G401 (cell line): ENCODE data around the gene BRPF1. TPM values are rescaled to one million over a fixed set of nuclear protein-coding genes. Genes with fewer than 3 reads are reported as not detected.
A peak's percentile ranks its signal among the peaks of the same experiment; 100 is the strongest.

Experiments used
- DNase-seq: peaks from one replicate; pipeline ENCODE4 v3.0.0-alpha.2; 2015; ENCODE audit warnings: low spot score
- in situ Hi-C: cut with HindIII; loops from 2 replicates; pipeline ENCODE4 v1.10.0; 2016; ENCODE audit warnings: low sequenced_read_pairs, mixed read lengths
- total RNA-seq: library from RNA; depleted of rRNA; stranded (reverse); fragments of >200 nt; shearing (Covaris generic); gene quantifications from 2 replicates; pipeline ENCODE4 v1.2.3, GENCODE V29; 2014

BRPF1 gene
- total RNA-seq, 1 experiment from 2014 or later: 23.7 TPM

DNA sequence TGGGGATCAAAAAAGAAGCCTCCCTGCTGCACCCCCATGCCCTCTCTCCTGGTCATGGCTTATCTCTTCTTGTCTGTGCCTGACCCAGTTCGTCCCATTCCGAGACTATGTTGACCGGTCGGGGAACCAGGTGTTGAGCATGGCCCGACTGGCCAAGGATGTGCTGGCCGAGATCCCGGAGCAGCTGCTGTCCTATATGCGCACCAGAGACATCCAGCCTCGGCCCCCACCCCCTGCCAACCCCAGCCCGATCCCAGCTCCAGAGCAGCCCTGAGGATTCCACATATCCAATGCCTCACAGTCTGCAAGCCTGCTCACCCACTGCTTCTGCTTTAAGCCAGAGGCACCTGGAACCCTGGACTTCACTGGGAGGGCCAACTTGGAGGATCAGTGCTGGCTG is 2.1 kb upstream of the BRPF1 start:
- in situ Hi-C loops: no loop called here

DNA sequence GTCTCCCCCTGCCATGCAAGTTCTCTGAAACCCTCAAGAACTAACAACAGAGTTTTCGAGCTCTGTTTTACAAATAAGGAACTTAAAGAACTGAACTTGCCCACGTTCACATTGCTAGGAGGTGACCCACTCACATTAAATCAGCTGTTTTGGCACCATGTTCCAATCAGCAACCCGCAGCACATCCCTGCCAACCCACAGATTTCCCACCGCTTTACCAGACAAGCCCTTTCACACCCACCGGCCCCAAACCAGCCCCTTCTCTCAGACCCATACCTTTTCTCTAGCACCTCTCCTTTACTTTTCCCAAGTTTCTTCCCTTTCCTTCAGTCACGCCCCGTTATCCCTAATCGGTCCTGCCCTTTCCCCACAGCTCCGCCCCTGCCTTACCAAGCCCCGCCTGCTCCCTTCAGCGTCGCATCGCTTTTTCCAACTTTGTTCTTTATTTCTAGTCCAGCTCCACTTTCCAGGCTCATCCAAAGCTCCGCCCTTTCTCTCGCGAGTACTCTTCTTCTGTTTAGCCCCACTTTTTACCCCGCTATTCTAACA is 804 bp upstream of the BRPF1 start:
- DNase-seq: no peak
- in situ Hi-C loops: no loop called here

More for the DNA sequence above, 2.1 kb upstream of the BRPF1 start:
- no peak for DNase-seq

DNA sequence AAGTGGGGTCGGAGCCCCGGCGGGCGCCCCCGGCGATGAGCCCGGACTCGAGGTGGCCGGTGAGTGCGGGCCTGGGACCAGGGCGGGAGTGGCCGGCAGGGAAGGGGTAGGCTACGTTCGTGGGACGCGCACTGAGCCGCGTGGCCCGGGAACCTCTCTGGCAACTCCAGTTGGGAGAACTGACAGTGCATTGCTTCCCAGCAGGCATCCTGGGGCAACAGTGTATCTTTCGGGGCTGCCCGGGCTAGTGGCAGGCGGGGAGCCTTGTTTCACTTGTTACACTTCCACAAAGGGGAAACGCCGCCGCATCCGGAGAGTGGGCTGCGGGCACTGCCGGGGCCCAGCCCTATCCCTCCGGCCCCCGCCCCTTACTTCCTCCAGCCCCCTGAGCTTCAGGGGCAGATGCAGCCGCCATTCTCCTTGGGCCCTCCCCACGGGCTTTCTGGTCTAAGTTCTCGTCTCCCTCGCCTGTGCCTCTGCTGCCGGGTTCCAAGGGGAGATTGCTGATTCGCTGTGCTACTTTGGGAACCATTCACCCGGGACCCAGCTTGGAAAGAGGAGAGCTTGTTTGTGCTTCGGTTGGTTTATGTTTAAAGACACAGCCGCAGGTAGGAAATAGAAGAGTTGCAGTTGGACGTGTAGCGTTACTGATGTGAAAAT is 675 bp downstream of the BRPF1 start:
- in situ Hi-C loops: no loop called here
- DNase-seq: no peak

DNA sequence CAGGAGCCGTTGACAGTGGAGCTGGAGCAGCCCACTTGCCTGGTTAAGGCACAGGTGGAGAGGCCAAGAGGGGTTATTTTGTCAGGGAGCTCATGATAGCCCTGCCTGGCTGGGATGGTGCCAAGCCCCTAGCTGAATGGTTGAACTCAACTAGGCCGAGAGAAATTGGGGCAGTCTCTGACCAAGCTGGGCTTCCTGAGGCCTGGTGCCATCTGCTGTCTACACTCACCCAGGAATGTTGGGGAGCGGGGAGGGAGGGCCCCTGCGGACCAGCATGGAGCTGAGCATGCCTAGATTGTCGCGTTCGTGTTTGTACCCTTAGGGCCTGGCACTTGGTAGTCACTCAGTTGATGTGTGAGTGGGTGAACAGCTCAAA is 1.2 kb downstream of the BRPF1 start:
- peak; percentile 48 for DNase-seq
- in situ Hi-C loops: no loop called here

DNA sequence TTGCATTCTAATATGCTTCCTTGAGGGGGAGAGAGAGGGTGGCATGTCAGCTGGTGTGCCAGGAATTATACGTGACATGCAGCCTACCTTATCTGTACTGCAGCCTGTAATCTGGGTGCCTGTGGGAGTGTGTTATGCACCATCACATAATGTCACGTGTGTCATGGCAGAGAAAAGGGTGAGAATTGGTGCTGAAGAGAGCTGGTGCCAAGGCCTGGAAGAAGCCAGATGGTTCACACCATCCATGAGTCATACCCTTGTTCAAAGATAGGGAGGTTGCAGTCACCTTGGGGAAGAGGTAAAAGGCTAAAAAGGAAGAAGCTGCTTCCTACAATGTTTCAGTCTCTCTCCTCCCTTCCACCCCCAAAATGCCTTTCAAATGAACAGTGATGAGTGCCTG is 5.3 kb downstream of the BRPF1 start:
- DNase-seq: peak; percentile 21
- in situ Hi-C loops: no loop called here

DNA sequence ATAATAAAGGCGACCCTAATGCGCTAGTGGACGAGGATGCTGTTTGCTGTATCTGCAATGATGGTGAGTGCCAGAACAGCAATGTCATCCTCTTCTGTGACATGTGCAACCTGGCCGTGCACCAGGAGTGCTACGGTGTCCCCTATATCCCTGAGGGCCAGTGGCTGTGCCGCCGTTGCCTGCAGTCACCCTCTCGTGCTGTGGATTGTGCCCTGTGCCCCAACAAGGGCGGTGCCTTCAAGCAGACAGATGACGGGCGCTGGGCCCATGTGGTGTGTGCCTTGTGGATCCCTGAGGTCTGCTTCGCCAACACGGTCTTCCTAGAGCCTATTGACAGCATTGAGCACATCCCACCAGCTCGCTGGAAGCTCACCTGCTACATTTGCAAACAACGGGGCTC is 7.6 kb downstream of the BRPF1 start:
- in situ Hi-C loops: no loop called here
- DNase-seq: no peak

DNA sequence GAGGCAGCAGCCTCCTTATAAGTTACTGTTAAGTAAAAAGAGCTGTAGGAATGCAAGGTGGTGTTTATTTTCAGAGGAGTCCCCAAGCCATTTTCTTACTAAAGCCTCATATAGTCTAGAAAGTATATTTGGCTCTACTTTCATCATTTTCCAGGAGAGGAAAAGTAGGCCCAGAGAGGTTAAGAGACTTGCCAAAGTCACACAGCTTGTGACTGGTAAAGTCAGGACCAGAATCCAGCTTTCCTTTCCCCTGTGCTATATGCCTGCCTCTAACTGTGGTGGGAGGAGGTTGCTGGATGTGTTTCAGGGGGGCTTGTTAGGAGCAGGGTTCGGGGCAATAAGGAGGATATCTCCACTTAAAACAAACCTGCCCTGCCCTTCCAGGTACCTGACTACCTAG is 11.0 kb downstream of the BRPF1 start:
- in situ Hi-C loops: no loop called here
- DNase-seq: no peak

DNA sequence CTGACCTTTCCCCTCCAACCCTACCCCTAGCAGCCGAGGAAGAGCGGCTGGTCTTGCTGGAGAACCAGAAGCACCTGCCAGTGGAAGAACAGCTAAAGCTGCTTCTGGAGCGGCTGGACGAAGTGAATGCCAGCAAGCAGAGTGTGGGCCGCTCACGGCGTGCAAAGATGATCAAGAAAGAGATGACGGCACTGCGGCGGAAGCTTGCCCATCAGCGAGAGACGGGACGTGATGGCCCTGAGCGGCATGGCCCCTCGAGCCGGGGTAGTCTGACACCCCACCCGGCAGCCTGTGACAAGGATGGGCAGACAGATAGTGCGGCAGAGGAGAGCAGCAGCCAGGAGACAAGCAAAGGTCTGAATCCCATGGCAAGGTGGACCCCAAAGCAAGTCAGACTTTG is 12.0 kb downstream of the BRPF1 start:
- no peak for DNase-seq
- in situ Hi-C loops: no loop called here

DNA sequence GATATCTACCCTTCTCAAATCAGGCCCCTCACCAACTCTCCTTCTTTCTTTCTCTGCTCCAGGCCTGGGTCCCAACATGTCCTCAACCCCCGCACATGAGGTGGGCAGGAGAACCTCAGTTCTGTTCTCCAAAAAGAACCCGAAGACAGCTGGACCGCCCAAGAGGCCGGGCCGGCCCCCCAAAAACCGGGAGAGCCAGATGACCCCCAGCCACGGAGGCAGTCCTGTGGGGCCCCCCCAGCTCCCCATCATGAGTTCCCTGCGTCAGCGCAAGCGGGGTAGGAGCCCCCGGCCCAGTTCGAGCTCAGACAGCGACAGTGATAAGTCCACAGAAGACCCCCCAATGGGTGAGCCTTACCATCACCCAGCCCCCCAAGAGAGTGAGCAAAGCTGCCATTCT is 12.6 kb downstream of the BRPF1 start:
- no peak for DNase-seq
- in situ Hi-C loops: no loop called here

DNA sequence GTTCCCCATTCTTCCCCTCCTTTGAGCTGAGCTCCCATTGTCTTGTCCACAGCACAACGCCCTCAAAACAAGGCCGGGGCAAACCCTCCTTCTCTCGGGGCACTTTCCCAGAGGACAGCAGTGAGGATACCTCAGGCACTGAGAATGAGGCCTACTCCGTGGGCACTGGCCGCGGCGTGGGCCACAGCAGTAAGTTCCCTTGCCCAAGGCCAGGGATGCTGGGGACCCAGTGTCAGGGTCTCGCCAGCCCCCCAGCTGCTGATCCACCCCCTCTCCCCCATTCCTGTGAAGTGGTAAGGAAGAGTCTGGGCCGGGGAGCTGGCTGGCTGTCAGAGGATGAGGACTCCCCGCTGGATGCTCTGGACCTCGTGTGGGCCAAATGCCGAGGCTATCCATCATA is 14.0 kb downstream of the BRPF1 start:
- DNase-seq: no peak
- in situ Hi-C loops: no loop called here

DNA sequence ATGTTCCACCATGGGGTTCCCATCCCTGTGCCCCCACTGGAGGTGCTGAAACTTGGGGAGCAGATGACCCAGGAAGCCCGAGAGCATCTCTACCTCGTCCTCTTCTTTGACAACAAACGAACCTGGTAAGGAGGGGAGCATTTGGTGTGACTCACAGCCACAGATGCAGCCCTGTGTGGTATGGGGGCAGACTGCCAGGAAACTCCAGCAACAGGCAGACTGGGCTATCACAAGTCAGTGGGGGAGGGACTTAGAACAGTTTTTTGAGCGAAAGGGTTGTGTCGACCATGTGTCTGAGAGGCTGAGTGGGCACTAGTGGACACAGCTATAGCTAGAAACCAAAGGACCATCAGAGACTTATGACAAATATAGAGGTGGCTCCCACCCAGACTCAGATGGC is 14.8 kb downstream of the BRPF1 start:
- in situ Hi-C loops: no loop called here
- no peak for DNase-seq

DNA sequence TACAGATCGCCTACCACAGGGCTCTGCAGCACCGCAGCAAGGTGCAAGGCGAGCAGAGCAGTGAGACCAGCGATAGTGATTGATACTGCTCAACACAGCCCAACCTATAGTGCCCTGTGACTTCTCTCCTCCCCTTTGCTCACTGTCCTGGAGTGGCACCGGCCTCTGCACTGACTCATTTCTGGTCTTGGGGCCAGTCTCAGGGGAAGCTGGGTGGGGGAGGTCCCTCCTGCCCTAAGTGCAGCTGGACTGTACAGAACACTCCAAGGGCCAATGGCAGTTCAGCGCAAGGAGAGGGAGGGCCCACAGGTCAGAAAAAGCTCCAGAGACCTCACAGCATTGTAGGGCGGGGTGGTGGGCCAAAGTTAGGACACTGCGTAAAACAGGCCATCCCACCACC is 15.7 kb downstream of the BRPF1 start:
- in situ Hi-C loops: no loop called here
- DNase-seq: no peak

DNA sequence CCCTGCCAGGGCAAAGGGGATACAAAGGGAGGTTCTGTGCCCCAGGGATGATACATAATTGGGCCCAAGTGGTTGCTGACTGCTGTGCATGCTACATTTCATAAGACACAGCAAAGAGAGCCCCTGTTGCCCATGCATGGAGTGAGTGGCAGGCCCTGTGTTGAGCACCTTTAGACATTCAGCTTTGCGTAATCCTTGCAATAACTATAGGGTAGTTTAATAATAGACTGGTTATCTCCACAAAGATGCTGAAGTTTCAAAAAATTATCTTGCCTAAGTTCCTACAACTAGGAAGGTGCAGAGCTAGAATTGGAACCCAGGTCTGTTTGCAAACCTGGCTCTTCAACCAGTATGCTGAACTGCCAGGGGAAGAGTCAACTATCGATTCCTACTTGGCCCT is 16.5 kb downstream of the BRPF1 start:
- no peak for DNase-seq
- in situ Hi-C loops: no loop called here

DNA sequence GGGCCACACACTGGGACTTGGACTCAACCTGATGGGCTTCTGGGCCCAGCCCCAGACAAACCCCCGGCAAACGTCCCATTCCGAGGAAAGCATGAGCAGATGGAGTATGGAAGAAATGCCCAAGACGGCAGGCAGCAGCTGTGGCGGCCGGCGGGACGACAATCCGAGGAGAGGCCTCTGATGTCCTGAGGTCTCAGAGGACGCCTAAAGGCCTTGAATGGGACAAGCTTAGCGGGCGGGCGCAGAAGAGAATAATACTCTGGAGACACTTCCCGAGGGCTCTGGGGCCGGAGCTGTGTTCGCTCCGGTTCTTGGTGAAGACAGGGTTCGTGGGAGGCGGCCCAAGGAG is 17.7 kb downstream of the BRPF1 start:
- DNase-seq: no peak
- in situ Hi-C loops: no loop called here

DNA sequence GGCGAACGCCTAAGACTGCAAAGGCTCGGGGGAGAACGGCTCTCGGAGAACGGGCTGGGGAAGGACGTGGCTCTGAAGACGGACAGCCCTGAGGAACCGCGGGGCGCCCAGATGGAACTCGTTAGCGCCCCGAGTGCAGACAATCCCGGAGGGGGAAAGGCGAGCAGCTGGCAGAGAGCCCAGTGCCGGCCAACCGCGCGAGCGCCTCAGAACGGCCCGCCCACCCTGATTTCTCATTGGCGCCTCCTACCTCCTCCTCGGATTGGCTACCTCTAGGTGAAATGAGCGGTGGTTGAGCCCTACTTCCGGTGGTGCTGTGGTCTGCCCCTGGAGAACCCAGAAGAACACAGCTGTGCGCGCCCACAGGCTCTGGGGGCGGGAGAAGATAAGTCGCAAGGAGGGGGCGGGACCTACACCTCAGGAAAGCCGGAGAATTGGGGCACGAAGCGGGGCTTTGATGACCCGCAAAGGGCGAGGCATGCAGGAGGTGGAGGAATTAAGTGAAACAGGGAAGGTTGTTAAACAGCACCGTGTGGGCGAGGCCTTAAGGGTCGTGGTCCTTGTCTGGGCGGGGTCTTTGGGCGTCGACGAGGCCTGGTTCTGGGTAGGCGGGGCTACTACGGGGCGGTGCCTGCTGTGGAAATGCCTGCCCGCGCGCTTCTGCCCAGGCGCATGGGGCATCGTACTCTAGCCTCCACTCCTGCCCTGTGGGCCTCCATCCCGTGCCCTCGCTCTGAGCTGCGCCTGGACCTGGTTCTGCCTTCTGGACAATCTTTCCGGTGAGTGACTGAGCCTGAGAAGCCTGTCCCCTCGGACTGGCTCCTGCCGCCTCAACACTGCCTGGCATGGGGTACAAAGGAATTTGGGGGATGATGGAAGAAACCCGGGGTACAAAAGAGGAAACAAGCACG is 18.4 kb downstream of the BRPF1 start, which contains the start of gene OGG1:
OGG1 (plus strand) TSS at position 308 of the 911 bp plus-strand sequence; CDS start at position 643, 335 bp downstream.
- in situ Hi-C loops: no loop called here
- peak; percentile 97 for DNase-seq

DNA sequence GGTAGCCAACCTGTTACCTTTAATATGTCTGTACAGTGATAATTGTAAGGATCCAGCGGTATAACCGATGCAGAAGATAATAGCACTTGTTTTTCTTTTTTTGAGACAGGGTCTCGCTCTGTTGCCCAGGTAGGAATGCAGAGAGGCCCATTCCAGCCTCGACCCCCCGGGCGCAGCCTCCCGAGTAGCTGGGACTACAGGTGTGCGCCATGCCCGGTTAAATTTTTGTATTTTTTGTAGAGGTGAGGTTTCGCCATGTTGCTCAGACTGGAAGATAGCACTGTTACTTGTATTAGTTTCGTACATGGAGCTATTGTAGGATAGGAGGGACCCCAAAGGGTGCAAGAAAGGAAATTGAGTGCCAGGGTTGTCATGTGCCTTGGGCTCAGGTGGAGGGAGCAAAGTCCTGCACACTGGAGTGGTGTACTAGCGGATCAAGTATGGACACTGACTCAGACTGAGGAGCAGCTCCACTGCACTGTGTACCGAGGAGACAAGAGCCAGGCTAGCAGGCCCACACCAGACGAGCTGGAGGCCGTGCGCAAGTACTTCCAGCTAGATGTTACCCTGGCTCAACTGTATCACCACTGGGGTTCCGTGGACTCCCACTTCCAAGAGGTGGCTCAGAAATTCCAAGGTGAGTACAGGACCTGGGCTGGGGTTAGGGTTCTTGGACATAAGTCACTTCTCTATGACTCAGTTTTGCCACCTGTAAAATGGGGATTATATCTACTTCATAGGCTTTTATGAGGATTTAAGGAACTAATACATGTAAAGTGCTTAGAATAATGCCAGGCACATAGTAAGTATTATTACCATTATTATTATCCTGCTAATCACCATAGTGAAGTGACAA is 19.2 kb downstream of the BRPF1 start:
- in situ Hi-C loops: no loop called here

DNA sequence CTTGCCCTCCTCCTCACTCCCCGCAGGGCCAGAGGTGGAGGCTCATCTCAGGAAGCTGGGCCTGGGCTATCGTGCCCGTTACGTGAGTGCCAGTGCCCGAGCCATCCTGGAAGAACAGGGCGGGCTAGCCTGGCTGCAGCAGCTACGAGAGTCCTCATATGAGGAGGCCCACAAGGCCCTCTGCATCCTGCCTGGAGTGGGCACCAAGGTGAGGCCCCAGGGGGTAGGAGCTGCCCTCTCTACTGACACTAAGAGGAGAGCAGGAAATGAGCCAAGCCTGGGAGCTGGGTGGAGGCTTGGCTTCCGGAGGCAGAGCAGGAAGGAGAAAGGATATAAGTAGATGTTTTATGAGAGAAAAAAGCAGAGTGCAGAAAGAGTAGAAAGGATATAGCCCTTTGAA is 23.1 kb downstream of the BRPF1 start:
- no peak for DNase-seq
- in situ Hi-C loops: no loop called here

More for the DNA sequence above, 19.2 kb downstream of the BRPF1 start:
- DNase-seq: no peak

DNA sequence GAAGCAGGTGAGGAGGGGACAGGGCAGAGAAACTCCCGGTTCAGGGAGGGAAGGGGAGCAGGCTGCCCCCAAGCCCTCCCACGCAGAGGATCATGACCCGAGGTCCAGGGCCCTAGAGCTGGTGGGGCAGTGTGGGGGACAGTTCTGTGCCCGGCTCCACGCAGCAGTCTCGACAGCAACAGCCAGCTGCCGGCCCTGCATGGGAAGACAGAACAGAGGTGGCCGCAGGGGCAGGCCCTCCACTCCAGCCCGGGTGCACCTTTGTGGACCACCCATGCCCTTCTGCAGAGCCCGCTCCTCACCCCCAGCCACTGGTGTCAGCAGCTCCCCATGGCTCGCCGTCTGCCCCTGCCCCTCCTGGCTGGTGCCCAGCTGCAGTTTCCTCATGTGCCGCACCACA is 25.9 kb downstream of the BRPF1 start:
- in situ Hi-C loops: no loop called here
- no peak for DNase-seq

DNA sequence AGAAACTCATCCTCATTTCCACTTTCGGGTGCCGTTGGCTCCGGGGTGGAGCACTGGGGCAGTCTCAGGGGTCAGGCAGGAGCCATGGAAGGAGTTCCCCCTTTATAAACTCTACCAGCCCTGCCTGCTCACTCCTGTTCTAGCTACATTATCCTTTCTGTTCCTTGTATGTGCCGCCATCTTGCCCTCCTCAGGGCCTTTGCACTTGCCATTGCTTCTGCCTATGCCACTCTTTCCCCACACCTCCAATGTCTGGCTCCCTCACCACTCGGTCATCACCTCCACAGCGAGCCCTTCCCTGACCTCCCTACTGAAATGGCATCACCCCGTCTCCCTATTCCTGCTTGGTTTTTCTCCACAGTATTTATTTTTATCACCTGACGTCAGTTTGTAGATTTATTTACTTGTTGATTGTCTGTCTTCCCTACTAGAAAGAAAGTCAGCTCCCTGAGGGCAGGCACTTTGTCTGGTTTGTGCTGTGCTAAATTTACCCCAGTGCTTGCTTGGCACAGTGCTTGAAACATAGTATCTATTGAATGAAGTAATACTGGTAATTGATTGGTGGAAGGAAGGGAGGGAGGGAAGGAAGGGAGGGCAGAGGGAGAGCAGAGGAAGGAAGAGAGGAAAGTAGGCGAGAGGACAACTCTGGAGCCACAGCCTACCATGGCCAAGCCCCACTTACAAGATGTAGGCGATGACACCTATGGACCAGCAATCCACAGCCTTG is 29.4 kb downstream of the BRPF1 start:
- DNase-seq: no peak
- in situ Hi-C loops: no loop called here
